IgD-negative memory B cell (primary cell): ENCODE data around the gene HILPDA. TPM values are rescaled to one million over a fixed set of nuclear protein-coding genes. Genes with fewer than 3 reads are reported as not detected.
"Not testable (repeated sequence)": the region's sequence is repeated elsewhere in the genome, so short reads cannot be mapped to it uniquely, and the experiment has no call there.

Experiments used
- H3K27ac Mint-ChIP-seq, 3 donors: one replicate each; pipeline ENCODE4 v1.8.0; 2020 to 2022; ENCODE audit warnings: mild to moderate bottlenecking in 3 of 3, mixed read lengths in 3 of 3, moderate library complexity in 1 of 3
- H3K27me3 Mint-ChIP-seq: one replicate; pipeline ENCODE4 v1.8.0; 2021; ENCODE audit warnings: mixed read lengths
- H3K36me3 Mint-ChIP-seq: one replicate; pipeline ENCODE4 v1.8.0; 2020; ENCODE audit warnings: mild to moderate bottlenecking, mixed read lengths
- H3K4me1 Mint-ChIP-seq, 3 donors: one replicate each; pipeline ENCODE4 v1.8.0; 2020 to 2022; ENCODE audit warnings: mixed read lengths in 3 of 3, mild to moderate bottlenecking in 1 of 3
- H3K4me3 Mint-ChIP-seq, 4 donors: one replicate each; pipeline ENCODE4 v1.8.0; 2020 to 2022; ENCODE audit warnings: mild to moderate bottlenecking in 4 of 4, mixed read lengths in 4 of 4, moderate library complexity in 3 of 4
- H3K9me3 Mint-ChIP-seq, 3 donors: one replicate each; pipeline ENCODE4 v1.8.0; 2020 to 2021; ENCODE audit warnings: mixed read lengths in 3 of 3, mild to moderate bottlenecking in 1 of 3
- polyA plus RNA-seq: library from polyadenylated mRNA; unstranded; fragments of 300-500 nt; fragmentation: Illumina TruSeq; gene quantifications from one replicate; pipeline ENCODE4 v1.2.3, GENCODE V29; 2021

HILPDA gene
- polyA plus RNA-seq, 1 donor from 2014 or later: 8.7 TPM

- H3K9me3 Mint-ChIP-seq, H3K4me1 Mint-ChIP-seq, H3K4me3 Mint-ChIP-seq, H3K27ac Mint-ChIP-seq, H3K36me3 Mint-ChIP-seq, H3K27me3 Mint-ChIP-seq: not testable (repeated sequence)
Measured at GRCh38 chr7:128466871-128467270, 11.2 kb downstream of the HILPDA start.

GRCh38 chr7:128476402-128477335 lies 21.0 kb downstream of the HILPDA start, which contains the start of gene METTL2B:
Gene METTL2B (plus strand): TSS chr7:128476748. CDS start chr7:128476766, 18 bp downstream.
- H3K9me3 Mint-ChIP-seq: not testable (repeated sequence)

GRCh38 chr7:128477336-128477690 lies 21.6 kb downstream of the HILPDA start:
- not testable (repeated sequence) for H3K27me3 Mint-ChIP-seq, H3K9me3 Mint-ChIP-seq
- peak overlapping the region; percentile 95 to 99 (median 98) for H3K4me3 Mint-ChIP-seq

More at GRCh38 chr7:128476402-128477335, 21.0 kb downstream of the HILPDA start, which contains the start of gene METTL2B:
- Mint-ChIP-seq H3K4me3 (peak within 1 kb of the TSS; percentile 95 to 99 (median 98)), H3K27ac (peak within 1 kb of the TSS; percentile 79 to 98 (median 94)), H3K4me1 (peaks cover 14 to 20% (median 15%) of the 10 kb centered on the region in 3 donors)
- not testable (repeated sequence) for H3K36me3 Mint-ChIP-seq, H3K27me3 Mint-ChIP-seq

GRCh38 chr7:128479082-128479481 lies 23.4 kb downstream of the HILPDA start:
- H3K4me1 Mint-ChIP-seq: peaks cover 14 to 20% (median 15%) of the 10 kb centered on the region in 3 donors
- H3K27ac Mint-ChIP-seq, H3K9me3 Mint-ChIP-seq, H3K27me3 Mint-ChIP-seq, H3K36me3 Mint-ChIP-seq: not testable (repeated sequence)
- peak overlapping the region in 1 of 4 donors; percentile 63 for H3K4me3 Mint-ChIP-seq

More at GRCh38 chr7:128477336-128477690, 21.6 kb downstream of the HILPDA start:
- H3K27ac Mint-ChIP-seq: peak overlapping the region in 2 of 3 donors; percentile 94 to 98
- H3K36me3 Mint-ChIP-seq: not testable (repeated sequence)
- peaks cover 14 to 20% (median 15%) of the 10 kb centered on the region in 3 donors for H3K4me1 Mint-ChIP-seq

- not testable (repeated sequence) for H3K4me3 Mint-ChIP-seq, H3K27ac Mint-ChIP-seq, H3K36me3 Mint-ChIP-seq, H3K27me3 Mint-ChIP-seq, H3K9me3 Mint-ChIP-seq, H3K4me1 Mint-ChIP-seq
Measured at GRCh38 chr7:128488134-128488533, 32.5 kb downstream of the HILPDA start.

- H3K9me3 Mint-ChIP-seq: no peaks in the 10 kb centered on the region
- H3K27me3 Mint-ChIP-seq: no peaks in the 10 kb centered on the region
- H3K4me1 Mint-ChIP-seq: peaks cover 0 to 2% (median 0%) of the 10 kb centered on the region in 3 donors
- H3K27ac Mint-ChIP-seq: no peak overlapping the region
- peaks cover 4% of the 10 kb centered on the region for H3K36me3 Mint-ChIP-seq
- H3K4me3 Mint-ChIP-seq: no peak overlapping the region
Measured at GRCh38 chr7:128497405-128497804, 41.7 kb downstream of the HILPDA start.

GRCh38 chr7:128505416-128505815 lies 49.7 kb downstream of the HILPDA start:
- not testable (repeated sequence) for H3K27me3 Mint-ChIP-seq, H3K9me3 Mint-ChIP-seq, H3K36me3 Mint-ChIP-seq
- H3K27ac Mint-ChIP-seq: peak overlapping the region; percentile 31 to 85 (median 75)
- H3K4me1 Mint-ChIP-seq: peaks cover 21 to 27% (median 22%) of the 10 kb centered on the region in 3 donors
- H3K4me3 Mint-ChIP-seq: peak overlapping the region in 2 of 4 donors; percentile 6 to 53

- peak overlapping the region; percentile 60 to 84 (median 73) for H3K27ac Mint-ChIP-seq
- peaks cover 25 to 32% (median 28%) of the 10 kb centered on the region in 3 donors for H3K4me1 Mint-ChIP-seq
- H3K9me3 Mint-ChIP-seq, H3K36me3 Mint-ChIP-seq, H3K27me3 Mint-ChIP-seq: not testable (repeated sequence)
- peak overlapping the region; percentile 54 to 85 (median 72) for H3K4me3 Mint-ChIP-seq
Measured at GRCh38 chr7:128506819-128507218, 51.1 kb downstream of the HILPDA start.

GRCh38 chr7:128507321-128507993 lies 51.8 kb downstream of the HILPDA start:
- H3K4me3 Mint-ChIP-seq: peak overlapping the region; percentile 54 to 85 (median 72)
- H3K36me3 Mint-ChIP-seq, H3K9me3 Mint-ChIP-seq, H3K27me3 Mint-ChIP-seq: not testable (repeated sequence)
- H3K4me1 Mint-ChIP-seq: peaks cover 29 to 36% (median 31%) of the 10 kb centered on the region in 3 donors
- H3K27ac Mint-ChIP-seq: peak overlapping the region; percentile 73 to 92 (median 84)

Other genes with a start within 250 kb of the HILPDA start
- gene LEP, start 214.6 kb upstream of the HILPDA start, polyA plus RNA-seq: not detected
- 9.0 TPM for gene RBM28, start 112.0 kb upstream of the HILPDA start, polyA plus RNA-seq
- 0.21 TPM for gene PRRT4, start 94.2 kb upstream of the HILPDA start, polyA plus RNA-seq
- 58.6 TPM for gene IMPDH1, start 45.9 kb upstream of the HILPDA start, polyA plus RNA-seq
- gene METTL2B, start 20.9 kb downstream of the HILPDA start, polyA plus RNA-seq: 21.7 TPM
- gene GARIN1A, start 216.4 kb downstream of the HILPDA start, polyA plus RNA-seq: 0.10 TPM